GM21529 (cell line): Measurements from ENCODE around the gene MAML1.
A peak's percentile ranks its signal among the peaks of the same experiment; 100 is the strongest.

Source experiments
- ATAC-seq: cut with Tn5 transposase; IDR thresholded peaks from one replicate; pipeline ENCODE4 v1.9.1; 2021; ENCODE audit not compliant: unreplicated experiment

MAML1 gene

GRCh38 chr5:179793468-179794139 is 61.0 kb downstream of the MAML1 start, which contains the start of gene LTC4S:
Gene LTC4S, plus strand, starts transcription at chr5:179793986. Its CDS starts 95 bp downstream, at chr5:179794081.
- ATAC-seq: no peak

DNA sequence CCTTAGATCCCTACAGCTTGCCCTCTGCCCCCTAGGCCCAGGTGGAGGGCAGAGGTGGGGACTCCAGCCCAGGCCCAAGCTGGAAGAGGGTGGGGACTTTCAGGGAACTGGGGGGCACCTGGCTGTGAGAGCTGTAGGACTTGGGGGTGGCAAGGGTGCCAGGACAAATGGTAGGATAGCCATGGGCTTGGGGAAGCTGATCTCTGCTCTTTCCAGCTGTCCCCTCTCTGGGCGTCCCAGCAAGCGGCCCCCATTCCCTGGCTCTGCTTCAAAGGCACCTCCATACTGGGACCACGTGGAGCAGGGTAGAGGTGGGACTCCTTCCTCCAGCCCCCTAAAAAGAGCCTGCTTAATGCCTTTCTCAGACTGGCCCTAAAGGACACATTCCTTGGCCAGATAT is 61.5 kb downstream of the MAML1 start:
- ATAC-seq: no peak

DNA sequence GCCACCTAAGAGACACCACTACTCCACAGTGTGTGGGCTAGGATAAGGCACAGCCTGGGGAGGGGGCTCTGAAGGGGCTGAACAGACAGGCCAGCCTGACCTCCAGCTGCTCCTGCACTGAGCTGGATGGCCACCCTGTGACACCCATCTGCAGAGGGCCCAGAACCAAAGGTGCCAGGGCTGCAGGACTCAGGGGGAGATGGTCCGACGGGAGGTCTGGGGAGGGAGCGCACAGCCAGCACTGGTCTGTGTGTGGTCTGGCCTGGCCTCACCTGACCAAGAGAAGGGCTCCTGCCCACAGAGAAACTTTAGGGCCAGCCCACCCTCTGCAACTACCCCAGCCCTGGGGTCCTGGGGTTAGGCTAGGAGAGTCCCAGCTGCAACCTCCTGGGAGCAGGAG is 62.0 kb downstream of the MAML1 start:
- no peak for ATAC-seq

- ATAC-seq: no peak
Observed at GRCh38 chr5:179795049-179795862, 62.6 kb downstream of the MAML1 start.

- peak; percentile 74 for ATAC-seq
Observed at GRCh38 chr5:179795863-179796833, 63.5 kb downstream of the MAML1 start.

GRCh38 chr5:179796877-179797608 is 64.4 kb downstream of the MAML1 start:
- ATAC-seq: no peak

- ATAC-seq: no peak
Observed at GRCh38 chr5:179797741-179798140, 65.1 kb downstream of the MAML1 start.

DNA sequence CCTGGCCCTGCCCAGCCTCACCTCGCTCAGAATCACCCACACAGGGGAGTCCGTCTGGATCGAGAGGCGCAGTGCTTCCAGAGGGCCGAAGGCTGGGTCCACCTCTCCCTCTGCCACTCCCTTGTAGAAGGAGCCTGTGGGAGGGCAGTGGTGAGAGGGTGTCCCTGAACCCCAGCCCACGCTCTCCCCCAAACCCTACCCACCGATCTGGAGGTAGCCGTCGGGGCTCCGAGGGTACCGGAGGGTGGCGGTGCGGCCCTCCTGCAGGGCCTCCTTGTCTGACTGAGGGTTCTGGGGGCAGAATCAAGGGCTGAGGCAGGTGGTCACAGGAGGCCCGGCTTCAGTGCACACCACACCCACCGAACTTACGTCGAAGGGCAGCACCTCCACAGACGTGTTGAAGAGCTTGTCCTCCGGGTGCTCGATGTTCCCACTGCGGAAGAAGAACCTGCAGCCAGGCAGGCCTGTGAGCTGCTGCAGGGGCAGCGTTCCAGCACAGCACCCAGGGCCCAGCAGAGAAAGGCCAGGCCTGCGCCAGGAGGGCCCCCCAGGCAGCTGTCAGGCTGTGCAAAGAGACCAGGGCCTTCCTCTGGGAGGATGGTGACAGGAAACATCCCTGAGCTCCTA is 65.6 kb downstream of the MAML1 start:
- no peak for ATAC-seq

DNA sequence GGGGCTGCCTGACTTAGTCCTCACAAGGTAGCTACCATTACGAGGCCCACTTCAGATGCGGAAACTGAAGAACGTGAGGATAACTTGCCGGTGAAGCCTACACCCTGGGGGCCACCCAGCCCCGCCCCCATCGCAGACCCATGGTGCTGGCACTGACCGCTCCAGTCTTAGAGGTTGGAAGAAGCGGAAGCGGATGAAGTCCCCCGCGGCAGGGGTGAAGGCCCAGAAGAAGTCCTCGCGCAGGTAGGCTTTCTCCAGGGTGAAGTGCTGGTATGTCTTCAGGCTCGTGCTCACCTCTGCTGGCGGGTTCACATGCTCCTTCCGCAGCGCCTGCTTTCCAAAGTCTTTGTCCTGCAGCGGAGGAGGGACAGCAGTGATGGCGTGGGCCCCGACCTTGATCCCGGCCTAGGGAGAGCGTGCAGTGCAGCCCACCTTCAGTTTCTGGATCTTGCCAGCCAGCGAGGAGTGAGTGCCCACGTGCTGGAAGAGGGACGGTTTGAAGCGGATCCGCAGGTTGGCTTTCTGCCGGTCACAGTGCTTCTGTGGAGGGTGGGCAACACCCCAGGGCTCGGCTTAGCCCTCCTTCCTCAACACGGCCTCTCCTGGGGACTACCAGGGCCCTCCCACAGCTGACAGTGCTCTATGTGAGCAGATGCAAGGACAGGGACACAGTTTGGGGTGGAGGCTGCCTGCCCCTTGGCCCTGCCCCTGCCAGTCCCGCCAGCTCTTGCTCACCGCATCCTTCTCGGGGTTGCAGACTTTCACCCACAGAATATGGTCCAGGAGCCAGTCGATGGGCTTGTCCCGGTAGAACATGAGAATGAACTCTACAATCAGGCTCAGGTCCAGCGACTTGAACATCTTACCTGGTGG is 66.4 kb downstream of the MAML1 start:
- ATAC-seq: no peak

GRCh38 chr5:179799644-179799973 is 67.0 kb downstream of the MAML1 start:
- no peak for ATAC-seq

GRCh38 chr5:179800071-179800695 is 67.6 kb downstream of the MAML1 start:
- ATAC-seq: no peak

- no peak for ATAC-seq
Observed at GRCh38 chr5:179800696-179801201, 68.1 kb downstream of the MAML1 start.

- no peak for ATAC-seq
Observed at GRCh38 chr5:179801304-179802206, 68.9 kb downstream of the MAML1 start.

GRCh38 chr5:179802207-179802883 is 69.7 kb downstream of the MAML1 start:
- no peak for ATAC-seq

DNA sequence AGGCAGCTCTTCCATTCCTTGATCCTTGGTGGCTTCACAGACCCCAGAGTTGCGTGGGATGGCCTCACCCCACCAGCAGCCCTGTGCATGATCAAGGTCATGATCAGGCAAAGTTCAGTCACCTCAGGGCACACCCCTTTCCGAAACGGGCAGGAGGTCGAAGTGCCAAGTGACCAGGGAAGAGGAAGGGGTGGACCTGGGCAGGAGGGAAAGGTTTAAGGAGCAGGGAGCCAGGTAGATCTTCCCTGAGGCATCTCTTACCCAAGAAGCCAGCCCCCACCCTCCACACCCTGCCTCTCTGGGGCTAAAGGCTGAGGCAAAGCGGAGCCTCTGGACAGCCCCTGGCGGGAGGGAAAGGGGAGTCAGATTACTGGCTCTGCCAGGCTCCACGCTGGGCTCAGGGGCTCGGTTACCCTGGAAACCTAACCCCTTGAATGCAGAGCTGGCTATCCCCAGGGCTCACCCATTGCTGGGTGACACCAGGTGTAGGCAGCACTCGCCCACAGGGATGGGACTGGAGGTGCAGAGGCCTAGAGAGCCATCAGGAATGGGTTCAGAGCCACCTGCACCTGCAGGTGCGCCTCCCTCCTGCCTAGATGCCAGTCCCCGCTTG is 70.4 kb downstream of the MAML1 start:
- no peak for ATAC-seq
